Glomerular visceral epithelial cell (primary cell): ENCODE data around the gene KCNQ2.

Source experiments
- DNase-seq: peaks from one replicate; pipeline ENCODE4 v3.0.0-alpha.2; 2016; ENCODE audit errors: extremely low spot score

Gene KCNQ2

GRCh38 chr20:63454731-63455567 lies 17.5 kb downstream of the KCNQ2 start:
- DNase-seq: no peak

DNA sequence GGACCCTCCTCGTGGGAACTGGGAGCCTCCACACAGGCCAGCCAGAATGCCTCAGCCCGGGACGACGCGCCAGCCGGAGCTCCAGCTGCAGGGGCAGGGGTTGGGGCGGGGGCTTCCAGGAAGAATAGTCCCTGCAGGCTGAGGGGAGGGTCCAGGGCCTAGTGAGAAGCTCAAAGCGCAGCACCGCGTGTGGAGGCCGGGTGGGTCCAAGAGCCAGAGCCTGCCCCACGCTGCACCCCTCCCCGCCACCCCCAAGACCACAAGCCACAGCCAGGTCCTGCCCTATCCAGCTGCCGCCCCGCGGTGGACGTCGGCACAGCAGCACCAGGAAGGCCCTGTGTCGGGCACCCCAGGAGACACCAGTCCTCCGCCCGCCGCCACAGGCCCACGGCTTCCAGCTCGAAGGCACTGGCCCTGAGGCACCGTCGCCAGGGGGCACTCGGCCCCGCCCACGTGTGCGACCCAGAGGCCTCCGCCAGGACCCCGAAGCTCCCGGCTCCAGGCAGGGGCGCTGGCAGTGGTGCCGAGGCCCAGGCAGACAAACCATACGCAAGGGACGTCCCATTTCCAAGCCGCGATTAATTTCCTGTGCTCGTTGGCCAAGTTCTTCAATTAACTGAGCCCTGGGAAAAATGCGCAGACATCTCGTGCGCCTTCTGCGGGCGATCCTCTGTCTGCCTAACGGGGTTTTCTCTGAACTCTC lies 19.5 kb downstream of the KCNQ2 start:
- no peak for DNase-seq

DNA sequence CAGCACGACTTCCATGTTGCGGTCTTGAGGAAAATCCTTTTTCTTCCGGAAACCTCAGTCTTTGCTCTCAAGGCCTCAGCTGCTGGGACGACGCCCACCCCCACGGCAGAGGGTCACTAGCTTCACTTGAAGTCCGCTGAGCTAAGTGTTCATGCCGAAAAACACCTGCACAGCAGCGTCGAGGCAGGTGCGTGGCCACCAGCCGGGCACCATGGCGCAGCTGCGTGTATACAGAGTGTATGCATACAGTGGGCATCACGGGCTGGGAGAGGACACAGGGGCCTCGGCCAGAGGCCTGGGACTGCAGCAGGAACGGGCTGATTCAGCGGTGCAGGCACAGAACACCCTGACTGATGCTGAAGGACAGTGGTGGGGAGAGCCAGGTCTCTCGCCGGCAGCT lies 20.1 kb downstream of the KCNQ2 start:
- DNase-seq: no peak

DNA sequence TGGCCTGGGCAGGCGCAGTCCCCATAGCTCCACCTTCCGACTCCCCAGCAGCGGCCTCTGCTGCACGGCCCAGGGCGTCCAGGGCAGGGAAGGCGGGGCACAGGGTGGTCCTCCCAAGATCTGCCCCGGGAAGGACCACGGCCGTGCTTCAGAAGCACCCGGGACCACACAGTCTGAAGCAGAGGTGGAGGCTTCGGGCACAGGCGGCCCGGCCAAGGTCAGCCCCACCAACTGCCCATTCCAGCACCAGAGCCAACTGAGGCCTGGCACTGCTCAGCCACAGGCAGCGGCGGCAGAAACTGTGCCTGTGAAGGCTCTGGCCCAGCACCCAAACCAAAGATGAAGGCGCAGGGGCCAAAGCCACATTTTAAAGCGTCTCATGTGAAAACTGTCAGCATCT lies 20.6 kb downstream of the KCNQ2 start:
- DNase-seq: no peak

GRCh38 chr20:63449796-63450730 lies 22.4 kb downstream of the KCNQ2 start:
- no peak for DNase-seq

DNA sequence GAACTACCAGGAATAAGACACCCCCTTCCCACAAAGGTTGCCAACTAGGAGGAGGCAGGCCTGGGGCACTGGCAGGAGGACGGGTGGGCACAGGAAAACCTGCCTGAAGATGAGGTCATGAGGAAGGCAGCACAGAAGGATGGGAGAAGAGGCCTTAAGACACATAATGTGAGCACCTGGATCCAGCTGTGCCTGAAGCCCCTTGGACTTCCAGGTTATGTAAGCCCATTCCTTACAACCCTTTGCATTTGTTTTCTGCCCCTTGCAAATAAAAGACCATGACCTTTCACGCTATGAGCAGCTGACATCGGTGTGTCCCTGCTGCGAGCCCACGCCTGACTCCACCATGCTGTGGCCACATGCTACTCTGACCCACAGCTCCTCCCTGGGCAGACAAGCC lies 23.4 kb downstream of the KCNQ2 start:
- no peak for DNase-seq

DNA sequence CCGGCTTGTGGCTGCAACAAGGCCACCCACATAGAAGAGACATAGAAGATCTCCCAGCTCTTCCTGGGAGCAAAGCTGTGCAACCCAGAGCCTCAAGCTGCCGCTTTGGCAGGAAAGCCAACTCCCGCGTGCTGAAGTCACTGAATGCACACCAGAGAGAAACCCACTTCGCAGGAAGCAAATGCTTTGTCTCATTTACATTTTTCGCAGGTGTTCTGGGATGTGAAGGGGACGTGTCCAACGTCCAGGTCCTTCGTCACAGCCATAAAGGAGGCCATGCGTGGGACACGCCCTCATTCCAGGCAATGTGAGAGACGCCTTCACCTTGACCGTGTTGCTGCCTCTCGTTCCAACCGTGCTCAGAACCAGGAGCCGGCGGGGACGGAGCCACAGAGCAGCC lies 24.4 kb downstream of the KCNQ2 start:
- no peak for DNase-seq

DNA sequence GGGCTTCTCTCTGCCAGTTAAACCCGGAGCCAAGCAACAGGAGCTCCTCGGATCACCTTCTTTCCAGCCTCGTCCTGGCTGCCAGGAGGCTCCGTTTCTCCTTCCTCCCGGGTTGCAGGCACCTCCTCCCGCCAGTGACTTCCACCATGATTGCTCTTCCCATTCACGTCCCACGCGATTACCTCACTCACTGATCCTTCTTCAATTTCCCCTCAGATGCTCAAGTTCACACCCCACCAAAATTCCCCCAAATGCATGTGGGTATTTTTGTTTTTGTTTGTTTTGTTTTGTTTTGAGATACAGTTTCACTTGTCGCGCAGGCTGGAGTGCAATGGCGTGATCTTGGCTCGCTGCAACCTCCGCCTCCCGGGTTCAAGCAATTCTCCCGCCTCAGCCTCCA lies 25.1 kb downstream of the KCNQ2 start:
- no peak for DNase-seq

DNA sequence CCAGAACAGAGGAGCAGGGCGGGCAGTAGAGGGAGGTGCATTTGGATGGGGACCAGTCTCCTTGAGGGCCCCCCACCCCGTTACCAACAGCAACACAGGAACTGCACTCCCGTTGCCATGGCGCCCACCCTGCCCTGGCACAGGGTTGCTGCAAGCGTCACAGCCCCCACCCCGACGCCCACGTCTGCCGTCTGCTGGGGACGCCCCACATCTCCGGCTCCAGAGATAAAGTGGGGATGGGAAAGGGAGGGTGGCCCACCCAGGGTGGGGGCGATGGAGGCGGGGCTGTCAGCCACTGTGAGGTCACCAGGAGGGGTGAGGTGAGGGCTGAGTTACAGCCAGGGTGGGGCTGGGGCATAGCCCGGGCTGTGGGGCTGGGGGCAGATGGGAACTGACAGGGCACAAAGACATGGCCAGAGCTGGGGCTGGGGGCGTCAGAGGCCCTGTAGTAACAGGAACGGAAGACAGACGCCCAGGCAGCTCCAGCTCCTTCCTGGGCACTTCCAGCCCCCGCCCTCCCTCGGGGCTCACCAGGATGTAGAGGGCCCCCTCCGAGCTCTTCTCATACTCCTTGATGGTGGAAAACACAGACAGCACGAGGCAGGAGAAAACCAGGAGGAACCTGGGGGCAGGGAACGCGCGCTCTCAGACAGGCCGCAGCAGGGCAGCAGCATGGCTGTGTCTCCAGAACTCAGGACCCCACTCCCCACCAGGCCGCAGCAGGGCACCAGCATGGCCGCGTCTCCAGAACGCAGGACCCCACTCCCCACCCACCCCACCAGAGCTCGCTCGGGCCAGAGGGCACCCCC lies 26.0 kb downstream of the KCNQ2 start:
- DNase-seq: no peak

DNA sequence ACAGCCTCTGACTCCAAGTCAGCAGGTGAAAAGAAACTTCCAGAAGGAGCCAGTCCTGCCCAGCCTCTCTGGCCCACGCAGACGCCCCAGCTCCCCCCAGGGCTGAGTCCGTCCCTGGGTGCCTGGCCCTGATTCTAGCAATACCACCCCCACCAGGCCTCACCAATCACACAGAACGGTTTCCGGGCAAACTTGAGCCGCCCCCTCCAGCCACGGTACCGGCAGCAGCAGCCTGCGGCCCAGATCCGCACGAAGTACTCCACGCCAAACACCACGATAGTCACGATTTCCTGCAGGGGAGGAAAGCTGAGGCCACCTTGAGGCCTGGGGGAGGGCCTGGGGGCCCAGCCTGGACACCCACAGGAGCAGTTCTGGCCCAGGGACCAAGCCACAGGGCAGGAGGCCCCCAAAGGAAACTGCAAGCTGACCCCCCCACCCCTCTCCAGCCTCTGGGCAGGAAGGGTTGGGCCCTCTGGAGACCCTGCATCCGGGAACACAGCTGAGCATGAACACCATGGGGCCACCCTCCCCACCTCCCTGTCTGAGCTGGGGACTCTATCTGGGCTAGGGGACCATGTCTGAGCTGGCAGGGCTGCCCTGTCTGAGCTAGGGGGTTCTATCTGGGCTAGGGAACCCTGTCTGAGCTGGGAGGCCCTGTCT lies 27.2 kb downstream of the KCNQ2 start:
- no peak for DNase-seq

- DNase-seq: no peak
These were observed 27.9 kb downstream of the KCNQ2 start for GRCh38 chr20:63444548-63444947.

DNA sequence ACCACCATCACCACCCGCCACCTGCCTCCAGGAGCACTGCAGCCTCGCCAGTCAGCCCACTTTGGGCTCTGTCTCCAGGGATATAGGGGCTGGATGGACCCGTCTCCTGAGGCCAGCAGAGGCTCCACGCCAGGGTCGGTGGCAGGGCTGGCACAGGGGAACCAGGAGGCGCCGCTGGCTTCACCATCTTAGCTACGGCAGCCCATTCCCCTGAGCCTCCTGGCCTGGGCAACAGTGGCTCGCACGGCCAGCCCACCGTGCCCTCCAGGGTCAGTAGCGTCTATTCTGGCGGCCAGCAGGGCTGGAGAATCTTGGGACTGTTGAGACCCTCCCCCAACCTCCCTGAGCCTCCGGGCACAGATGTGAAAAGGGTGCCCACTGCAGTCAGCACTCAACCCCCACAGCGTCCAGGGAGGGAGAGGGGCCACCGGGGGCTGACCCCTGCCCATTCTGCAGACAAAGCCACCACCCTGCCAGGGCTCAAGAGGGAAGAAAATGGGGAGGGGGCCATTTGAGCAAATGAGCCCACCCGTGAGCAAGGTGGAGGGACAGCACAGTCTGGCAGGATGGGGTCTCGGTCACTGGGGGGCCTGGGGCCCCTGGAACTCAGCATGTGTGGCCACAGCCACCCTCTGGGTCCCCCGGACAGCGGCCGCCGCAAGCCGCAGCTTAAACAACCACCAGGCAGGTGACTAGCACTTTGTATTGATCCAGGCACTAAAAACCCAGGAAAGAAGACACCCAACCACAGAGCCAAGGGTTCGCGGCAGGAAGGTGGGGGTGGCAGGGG lies 28.7 kb downstream of the KCNQ2 start:
- no peak for DNase-seq

GRCh38 chr20:63442100-63442493 lies 30.4 kb downstream of the KCNQ2 start:
- peak; percentile 33 for DNase-seq

- DNase-seq: no peak
These were observed 31.0 kb downstream of the KCNQ2 start for GRCh38 chr20:63441136-63442099.

DNA sequence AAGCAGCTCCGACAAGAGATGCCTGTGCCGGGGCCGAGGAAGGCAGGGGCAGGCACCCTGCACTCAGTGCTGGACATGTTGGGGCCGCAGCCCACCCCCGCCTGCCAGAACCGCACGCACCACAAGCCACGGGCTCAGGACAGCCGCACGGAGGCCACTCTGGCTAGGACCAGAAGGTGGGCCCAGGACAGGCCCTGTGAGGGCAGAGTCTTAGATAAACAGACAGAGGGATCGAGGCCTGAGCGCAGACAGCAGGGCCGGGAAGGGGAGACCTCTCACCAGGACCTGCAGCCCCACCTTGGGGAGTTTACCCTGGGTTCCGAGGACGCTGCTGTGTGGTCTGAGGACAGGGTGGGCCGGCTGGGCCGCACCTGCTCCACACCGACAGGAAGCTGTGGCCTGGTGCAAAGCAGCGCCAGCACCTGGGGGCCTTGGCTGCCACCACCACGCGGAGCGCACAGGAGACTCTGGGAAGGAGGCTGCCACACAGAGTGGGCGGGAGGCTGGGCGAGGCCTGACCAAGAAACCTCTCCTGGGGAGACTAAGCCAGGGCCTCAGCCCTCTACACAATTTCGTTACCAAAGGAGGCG lies 32.0 kb downstream of the KCNQ2 start:
- no peak for DNase-seq

DNA sequence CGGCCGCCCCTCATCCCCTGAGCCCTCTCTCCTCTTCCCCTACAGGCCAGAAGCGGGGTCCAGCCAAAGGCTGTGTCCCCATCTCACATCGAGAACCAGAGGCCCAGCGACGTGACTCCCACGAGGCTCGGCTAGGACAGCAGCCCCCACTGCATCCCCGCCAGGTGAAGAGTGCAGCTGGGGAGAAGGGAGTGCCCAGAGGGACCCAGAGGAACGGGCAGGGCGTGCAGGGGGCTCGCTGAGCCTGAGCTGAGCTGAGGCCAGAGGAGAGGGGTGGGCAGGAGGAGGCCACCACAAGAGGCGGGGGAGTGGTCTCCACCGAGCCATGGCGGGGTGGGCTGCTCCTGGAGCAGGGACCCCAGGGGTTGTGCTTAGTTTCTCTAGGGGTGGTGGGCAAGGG lies 32.6 kb downstream of the KCNQ2 start:
- DNase-seq: no peak

GRCh38 chr20:63438121-63438520 lies 34.3 kb downstream of the KCNQ2 start:
- no peak for DNase-seq

DNA sequence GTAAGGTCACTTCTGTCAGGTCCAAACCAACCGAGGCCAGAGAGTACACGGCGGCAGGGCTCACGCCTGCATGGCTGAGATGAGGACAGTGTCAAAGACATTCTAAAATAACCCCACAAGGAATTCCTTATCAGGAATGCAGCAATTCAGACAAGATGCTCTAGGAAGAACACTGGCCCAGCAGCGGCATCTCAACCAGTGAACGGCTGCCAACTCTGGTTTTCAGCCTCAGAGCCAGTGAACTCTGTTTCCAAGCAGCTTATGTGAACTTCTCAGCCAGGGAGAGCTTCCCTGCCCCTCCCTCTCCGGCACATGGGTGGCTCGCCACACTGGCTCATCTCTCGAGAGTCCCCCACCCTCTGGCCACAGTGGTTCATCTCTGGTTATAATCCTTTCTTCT lies 36.9 kb downstream of the KCNQ2 start:
- DNase-seq: no peak
